OCI-LY1 (cell line): Measurements from ENCODE around the gene MZB1.

Source experiments
- CTCF ChIP-seq: fragments of 200-600 bp; sonication (generic), shearing (Covaris generic); IDR thresholded peaks from 2 replicates; pipeline ENCODE4 v1.5.1; 2017; ENCODE audit warnings: mild to moderate bottlenecking, antibody characterized with exemption, low read length, moderate library complexity, mixed read lengths
- EZH2 ChIP-seq: fragments of 200-600 bp; sonication (generic), shearing (Covaris generic); IDR thresholded peaks from 2 replicates; pipeline ENCODE4 v1.8.0; 2017; ENCODE audit warnings: borderline replicate concordance, mixed run types, mild to moderate bottlenecking, antibody characterized with exemption, low read length, moderate library complexity, mixed read lengths

- TF ChIP-seq CTCF = peak; percentile 79
- TF ChIP-seq EZH2 = no peak
Observed at GRCh38 chr5:139402561-139403158, 12.9 kb upstream of the MZB1 start.
